Measurements from ENCODE around the gene RB1.

The RB1 gene

DNA sequence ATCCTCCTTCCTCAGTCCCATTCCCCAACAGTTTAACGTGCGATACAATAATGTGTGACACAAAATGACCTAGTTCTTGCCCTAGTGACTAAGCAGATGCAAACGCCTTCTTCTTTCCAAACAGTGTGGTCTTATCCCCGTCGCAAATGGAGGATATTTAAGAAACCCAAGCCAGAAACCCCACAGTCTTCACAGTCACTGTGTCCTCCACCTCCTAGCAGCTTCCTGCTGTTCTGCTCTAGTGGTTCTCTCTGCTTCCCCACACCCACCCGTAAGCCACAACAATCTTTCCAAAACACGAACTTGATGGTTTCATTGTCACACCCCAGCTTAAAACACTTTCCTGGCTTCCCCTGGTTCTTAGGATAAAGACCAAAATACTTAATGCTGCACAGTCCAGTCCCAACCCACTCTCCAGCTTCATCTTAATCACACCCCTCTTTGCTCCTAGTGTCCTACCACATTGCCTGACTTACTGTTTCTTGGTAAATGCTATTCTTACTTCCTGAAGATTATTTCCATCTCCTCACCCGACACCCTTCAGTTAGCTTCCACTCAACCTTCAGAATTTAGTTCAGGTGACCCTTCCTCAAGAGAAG, 38.2 kb upstream of the RB1 start:
- Histone ChIP-seq H3K27ac (ENCODE audit: low read depth, low read length, poor library complexity, severe bottlenecking) (peak overlapping the region; percentile 28), H4K20me1 (ENCODE audit: insufficient read depth, low read length) (no peaks in the 10 kb centered on the region), H3K4me3 (ENCODE audit: low read depth, low read length, poor library complexity, severe bottlenecking) (no peak overlapping the region), H3K9ac (ENCODE audit: low read length) (no peak overlapping the region), H3K9me2 (ENCODE audit: low read depth, low read length) (no peaks in the 10 kb centered on the region), H3K4me2 (ENCODE audit: low read length) (peak overlapping the region; percentile 16; the same call in 1 of the 2 replicates), H3K9me3 (ENCODE audit: low read length) (no peaks in the 10 kb centered on the region), H3K36me3 (ENCODE audit: insufficient read depth, low read length) (peaks cover 35% of the 10 kb centered on the region), H3K79me2 (ENCODE audit: insufficient read depth, low read length) (no peaks in the 10 kb centered on the region), H2AFZ (ENCODE audit: low read length) (no peak overlapping the region), H3F3A (ENCODE audit: insufficient read depth, low read length) (no peaks in the 10 kb centered on the region), H3K4me1 (ENCODE audit: insufficient read depth, low read length, severe bottlenecking) (peaks cover 30% of the 10 kb centered on the region), H3K27me3 (ENCODE audit: insufficient read depth, low read length) (no peaks in the 10 kb centered on the region)
- TF ChIP-seq CTCF (IDR thresholded peaks at IDR 0.05; ENCODE audit: low read length), result no peak
- no peak for TF ChIP-seq EZH2 (IDR thresholded peaks at IDR 0.05; ENCODE audit: borderline replicate concordance, low read length)

DNA sequence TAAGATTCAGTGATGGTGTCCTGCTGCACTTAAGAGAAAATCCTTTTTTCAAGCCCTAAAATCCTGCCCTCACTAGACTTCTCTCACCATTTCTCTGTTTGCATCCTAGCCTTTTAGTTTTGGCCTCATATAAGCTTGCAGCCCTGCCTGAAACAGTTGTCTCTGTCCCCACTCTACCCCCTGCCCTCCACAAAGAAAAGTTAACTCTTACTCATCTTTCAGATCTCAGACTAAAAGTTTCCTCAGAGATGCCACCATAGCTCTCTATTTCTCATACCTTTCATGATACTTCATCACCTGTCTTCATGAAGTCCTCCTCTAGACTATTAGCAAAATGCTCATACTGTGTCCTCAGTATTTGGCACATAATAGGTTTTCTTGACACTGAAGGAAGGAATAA, 37.4 kb upstream of the RB1 start:
- no peak overlapping the region for H3K9ac ChIP-seq (ENCODE audit: low read length)
- H3K9me3 ChIP-seq (ENCODE audit: low read length), result no peaks in the 10 kb centered on the region
- no peaks in the 10 kb centered on the region for H3K27me3 ChIP-seq (ENCODE audit: insufficient read depth, low read length)
- H3K4me2 ChIP-seq (ENCODE audit: low read length), result no peak overlapping the region
- no peaks in the 10 kb centered on the region for H3K9me2 ChIP-seq (ENCODE audit: low read depth, low read length)
- peaks cover 30% of the 10 kb centered on the region for H3K4me1 ChIP-seq (ENCODE audit: insufficient read depth, low read length, severe bottlenecking)
- H3K4me3 ChIP-seq (ENCODE audit: low read depth, low read length, poor library complexity, severe bottlenecking), result no peak overlapping the region
- peak overlapping the region; percentile 28 for H3K27ac ChIP-seq (ENCODE audit: low read depth, low read length, poor library complexity, severe bottlenecking)
- no peaks in the 10 kb centered on the region for H3F3A ChIP-seq (ENCODE audit: insufficient read depth, low read length)
- H3K79me2 ChIP-seq (ENCODE audit: insufficient read depth, low read length), result no peaks in the 10 kb centered on the region
- no peaks in the 10 kb centered on the region for H4K20me1 ChIP-seq (ENCODE audit: insufficient read depth, low read length)
- TF ChIP-seq CTCF (IDR thresholded peaks at IDR 0.05; ENCODE audit: low read length) (no peak), EZH2 (IDR thresholded peaks at IDR 0.05; ENCODE audit: borderline replicate concordance, low read length) (no peak)
- H3K36me3 ChIP-seq (ENCODE audit: insufficient read depth, low read length), result peaks cover 29% of the 10 kb centered on the region
- no peak overlapping the region for H2AFZ ChIP-seq (ENCODE audit: low read length)

- Histone ChIP-seq H3K27ac (ENCODE audit: low read depth, low read length, poor library complexity, severe bottlenecking) (no peak overlapping the region), H3F3A (ENCODE audit: insufficient read depth, low read length) (no peaks in the 10 kb centered on the region), H2AFZ (ENCODE audit: low read length) (no peak overlapping the region), H3K27me3 (ENCODE audit: insufficient read depth, low read length) (no peaks in the 10 kb centered on the region), H3K9ac (ENCODE audit: low read length) (no peak overlapping the region), H3K9me2 (ENCODE audit: low read depth, low read length) (no peaks in the 10 kb centered on the region), H3K4me2 (ENCODE audit: low read length) (no peak overlapping the region), H3K36me3 (ENCODE audit: insufficient read depth, low read length) (peaks cover 22% of the 10 kb centered on the region), H3K9me3 (ENCODE audit: low read length) (no peaks in the 10 kb centered on the region), H3K4me1 (ENCODE audit: insufficient read depth, low read length, severe bottlenecking) (peaks cover 30% of the 10 kb centered on the region), H4K20me1 (ENCODE audit: insufficient read depth, low read length) (no peaks in the 10 kb centered on the region), H3K79me2 (ENCODE audit: insufficient read depth, low read length) (no peaks in the 10 kb centered on the region), H3K4me3 (ENCODE audit: low read depth, low read length, poor library complexity, severe bottlenecking) (no peak overlapping the region)
- TF ChIP-seq CTCF (IDR thresholded peaks at IDR 0.05; ENCODE audit: low read length) (no peak), EZH2 (IDR thresholded peaks at IDR 0.05; ENCODE audit: borderline replicate concordance, low read length) (no peak)
Observed at GRCh38 chr13:48266701-48267639, 36.6 kb upstream of the RB1 start.
